Right renal cortex interstitium (tissue), 3 donors: ENCODE results near the gene LUC7L2. TPM values are rescaled to one million over a fixed set of nuclear protein-coding genes. Genes with fewer than 3 reads are reported as not detected.
"Not testable (repeated sequence)": the region's sequence is repeated elsewhere in the genome, so short reads cannot be mapped to it uniquely, and the experiment has no call there.

ENCODE experiments used
- DNase-seq, 3 donors: peaks; one replicate each; pipeline ENCODE4 v3.0.0-alpha.2; 2013; ENCODE audit warnings: low read depth in 3 of 3, low spot score in 2 of 3
- polyA plus RNA-seq, 3 donors: library from polyadenylated mRNA; unstranded; fragments of 120-200 nt; gene quantifications; one replicate each; pipeline ENCODE4 v1.2.1, GENCODE V29; 2013; ENCODE audit not compliant: insufficient read length in 3 of 3

LUC7L2 gene
- polyA plus RNA-seq, 3 donors: 116 to 139 (median 124) TPM

DNA sequence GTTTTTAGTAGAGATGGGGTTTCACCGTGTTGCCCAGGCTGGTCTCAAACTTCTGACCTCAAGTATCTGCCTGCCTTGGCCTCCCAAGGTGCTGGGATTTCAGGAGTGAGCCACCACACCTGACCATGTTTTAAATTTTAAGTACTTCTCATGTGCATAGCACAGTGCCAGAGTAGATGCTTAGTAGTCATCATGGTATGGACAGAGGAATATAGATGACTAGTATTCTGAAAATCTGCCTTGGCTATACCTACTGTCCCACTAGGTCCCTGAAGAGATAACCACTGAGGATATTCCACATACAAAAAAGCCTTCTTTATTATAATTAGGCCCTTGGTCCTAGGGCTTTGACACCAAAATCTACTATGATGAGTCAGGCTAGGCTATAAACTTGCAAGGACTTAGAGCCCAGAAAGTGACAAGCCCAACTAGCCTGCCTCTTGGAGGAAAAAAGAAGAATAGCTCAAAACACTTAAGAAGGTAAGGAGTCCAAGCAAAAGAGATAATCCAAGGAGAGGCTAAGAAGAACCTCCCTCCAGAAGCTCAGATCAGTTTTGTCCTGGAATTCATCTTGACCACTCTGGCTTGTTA lies 34.0 kb downstream of the LUC7L2 start:
- DNase-seq: no peak

DNA sequence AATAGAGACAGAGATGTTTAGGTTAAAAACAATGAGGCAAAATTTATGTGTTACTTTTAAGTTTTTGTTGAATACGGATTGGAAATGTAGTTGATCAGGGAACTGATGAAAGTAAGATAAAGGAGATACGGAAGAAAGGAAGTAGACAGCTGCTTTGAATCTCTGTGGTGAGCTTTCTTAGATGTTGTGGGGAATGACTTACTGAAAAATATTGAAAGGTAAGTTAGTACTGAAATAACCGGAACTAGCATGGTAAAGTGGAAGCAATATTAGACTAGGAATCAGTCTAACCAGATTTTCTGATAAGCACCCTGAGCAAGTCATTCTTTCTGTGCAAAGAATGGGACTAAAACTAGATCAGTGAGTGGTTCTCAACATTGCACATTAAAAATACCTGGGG lies 34.8 kb downstream of the LUC7L2 start:
- DNase-seq: no peak

DNA sequence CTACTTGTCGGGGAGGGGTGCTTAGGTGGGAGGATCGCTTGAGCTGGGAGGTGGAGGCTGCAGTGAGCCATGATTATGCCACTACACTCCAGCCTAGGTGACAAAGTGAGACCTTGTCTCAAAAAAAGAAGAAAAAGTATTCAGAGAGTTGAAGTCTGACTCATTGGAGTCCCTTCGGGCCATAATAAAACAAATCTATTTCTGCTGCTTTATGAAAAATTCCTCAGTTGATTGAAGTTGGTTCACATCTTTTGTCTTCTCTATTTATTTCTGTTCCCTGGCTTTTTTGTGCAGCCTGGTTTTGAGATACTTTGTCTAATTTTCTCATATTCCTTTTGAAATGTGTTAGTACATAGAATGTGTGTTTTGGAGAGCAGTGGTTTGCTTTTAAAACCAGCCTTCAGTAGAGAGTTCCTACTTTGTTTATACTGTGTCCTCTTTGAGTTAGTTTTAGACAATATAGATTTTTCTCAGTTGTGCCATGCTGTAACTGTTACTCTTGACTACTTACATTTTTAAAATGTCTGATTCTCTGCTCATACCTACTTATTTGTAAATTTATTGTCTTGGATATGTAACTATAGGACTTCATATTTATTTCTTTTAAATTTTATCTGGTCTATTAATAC lies 36.7 kb downstream of the LUC7L2 start:
- no peak for DNase-seq

DNA sequence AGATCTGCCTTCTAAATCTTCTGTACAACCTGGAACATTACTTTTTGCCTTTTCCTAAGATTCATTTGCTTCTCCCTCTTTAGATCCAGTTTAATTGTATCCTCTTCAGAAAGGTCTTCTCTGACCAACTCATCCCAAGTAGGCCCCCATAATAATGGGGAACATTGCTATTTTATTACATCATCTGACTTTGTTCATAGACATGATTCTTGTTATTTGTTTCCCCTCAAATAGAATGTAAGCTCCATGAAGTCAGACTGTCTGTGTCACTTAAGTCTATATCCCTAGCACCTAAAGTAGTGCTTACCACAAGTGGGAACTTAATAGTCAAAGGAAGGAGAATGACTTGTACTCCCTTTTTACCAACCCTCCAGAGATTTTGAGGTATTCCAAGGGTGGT lies 37.5 kb downstream of the LUC7L2 start:
- DNase-seq: no peak

DNA sequence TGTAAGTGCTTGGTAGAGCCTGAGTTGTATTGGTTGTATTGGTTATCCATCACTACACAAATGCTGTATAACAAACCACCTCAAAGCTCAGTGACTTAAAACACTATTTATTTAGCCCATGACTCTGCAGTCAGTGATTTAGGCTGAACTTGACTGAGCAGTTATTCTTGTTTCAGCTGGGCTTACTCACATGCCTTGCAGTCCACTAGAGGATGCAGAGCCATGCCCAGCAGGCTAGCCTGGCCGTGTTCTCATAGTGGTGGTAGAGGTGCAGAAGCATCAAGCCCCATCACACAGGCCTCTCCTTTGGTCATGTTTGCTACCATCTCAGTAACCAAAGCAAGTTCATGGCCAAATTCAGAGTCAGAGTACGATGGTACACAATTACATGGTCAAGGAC lies 43.9 kb downstream of the LUC7L2 start:
- DNase-seq: no peak

DNA sequence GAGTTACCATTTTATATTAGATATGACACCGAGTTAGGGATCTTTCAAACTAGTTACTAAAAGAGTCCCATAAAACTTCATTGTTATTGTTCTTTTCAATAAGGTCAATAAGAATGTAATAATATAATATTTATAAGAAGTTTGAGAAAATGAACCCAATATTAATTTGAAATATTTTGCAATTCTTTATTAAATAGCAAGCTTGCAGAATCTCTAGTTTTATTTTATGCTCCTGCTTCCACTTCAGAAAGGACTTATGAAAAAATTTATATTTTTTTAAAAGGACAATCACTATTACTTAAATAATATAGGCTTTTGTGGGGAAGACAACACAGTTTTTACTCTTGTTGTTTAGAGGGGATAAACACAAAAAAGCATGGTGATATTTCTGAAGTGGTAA lies 47.9 kb downstream of the LUC7L2 start:
- DNase-seq: no peak

DNA sequence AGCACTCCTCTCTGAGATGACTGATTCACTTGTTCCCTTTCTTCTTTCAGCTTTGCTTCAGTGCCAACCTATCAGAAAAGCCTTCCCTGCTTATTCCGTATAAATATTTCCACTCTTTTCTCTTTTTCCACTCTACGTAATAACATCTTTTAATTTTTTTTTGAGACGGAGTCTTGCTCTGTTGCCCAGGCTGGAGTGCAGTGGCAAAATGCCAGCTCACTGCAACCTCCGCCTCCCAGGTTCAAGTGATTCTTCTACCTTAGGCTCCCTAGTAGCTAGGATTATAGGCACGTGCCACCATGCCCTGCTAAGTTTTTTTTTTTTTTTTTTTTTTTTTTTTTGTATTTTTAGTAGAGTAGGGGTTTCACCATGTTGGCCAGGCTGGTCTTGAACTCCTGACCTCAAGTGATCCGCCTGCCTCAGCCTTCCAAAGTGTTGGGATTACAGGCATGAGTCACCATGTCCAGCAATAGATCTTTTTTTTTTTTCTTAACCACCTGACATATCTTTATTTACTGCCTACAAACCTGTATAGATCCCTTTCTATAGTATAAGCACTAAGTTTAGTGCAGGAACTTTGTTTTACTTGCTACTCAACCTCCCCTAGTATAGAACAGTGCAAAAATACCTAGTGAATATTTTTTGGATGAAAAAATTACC lies 55.2 kb downstream of the LUC7L2 start:
- not testable (repeated sequence) for DNase-seq

DNA sequence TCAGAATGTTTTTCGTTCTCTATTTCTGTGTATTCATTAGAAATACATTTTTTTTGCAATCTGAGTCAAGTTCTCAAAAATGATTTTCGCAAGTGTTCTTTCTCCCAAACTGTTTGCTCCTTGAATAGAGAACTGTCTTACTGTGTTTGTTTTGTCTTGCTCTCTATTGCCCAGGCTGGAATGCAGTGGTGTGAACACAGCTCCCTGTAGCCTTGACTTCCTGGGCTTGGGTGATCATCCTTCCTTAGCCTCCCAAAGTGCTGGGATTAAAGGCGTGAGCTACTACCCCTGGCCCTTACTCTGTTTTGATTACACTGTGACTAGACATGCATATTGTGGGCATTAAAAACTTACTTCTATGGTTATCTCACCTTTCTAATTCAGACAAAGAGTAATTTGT lies 56.7 kb downstream of the LUC7L2 start:
- DNase-seq: no peak

DNA sequence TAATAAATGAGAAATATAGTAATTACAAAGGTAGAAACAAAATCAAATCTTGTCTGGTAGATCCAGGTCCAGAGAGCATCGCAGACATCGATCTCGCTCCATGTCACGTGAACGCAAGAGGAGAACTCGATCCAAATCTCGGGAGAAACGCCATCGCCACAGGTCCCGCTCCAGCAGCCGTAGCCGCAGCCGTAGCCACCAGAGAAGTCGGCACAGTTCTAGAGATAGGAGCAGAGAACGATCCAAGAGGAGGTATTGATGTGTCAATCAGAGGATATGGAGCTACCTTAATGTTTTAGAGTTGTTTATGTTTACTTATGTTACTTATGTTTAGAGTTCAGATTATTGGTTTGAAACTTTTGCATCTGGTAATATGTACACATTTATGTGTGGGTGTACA lies 57.8 kb downstream of the LUC7L2 start:
- no peak for DNase-seq

DNA sequence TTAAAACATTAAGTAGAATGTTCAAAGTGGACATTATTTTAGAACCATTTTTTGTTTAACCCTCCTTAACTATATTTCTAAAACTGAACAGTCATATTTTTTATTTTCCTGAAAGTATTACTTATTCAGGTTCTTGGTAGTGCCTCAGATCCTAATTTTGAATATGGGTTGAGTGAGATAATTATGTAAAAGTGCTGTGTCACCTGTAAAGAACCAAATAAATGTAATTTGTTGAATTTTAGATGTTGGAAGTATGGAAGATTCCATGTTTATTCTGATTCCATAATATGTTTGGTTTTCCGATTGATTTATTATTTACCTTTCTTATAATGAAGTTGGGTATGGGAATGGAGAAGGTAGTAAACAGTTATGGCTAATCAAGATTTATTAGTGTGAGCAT lies 61.4 kb downstream of the LUC7L2 start:
- no peak for DNase-seq

DNA sequence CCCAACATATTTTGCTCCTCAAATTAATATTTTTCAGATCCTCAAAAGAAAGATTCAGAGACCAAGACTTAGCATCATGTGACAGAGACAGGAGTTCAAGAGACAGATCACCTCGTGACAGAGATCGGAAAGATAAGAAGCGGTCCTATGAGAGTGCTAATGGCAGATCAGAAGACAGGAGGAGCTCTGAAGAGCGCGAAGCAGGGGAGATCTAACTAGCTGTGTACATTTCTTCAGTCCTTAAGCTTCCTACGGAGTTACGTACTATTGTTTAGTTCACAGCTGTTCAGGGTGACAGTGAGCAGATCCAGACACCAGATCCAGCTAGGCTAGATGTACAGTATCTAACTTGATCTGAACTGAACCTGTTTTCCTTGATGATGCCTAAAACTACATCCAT lies 62.4 kb downstream of the LUC7L2 start:
- no peak for DNase-seq

DNA sequence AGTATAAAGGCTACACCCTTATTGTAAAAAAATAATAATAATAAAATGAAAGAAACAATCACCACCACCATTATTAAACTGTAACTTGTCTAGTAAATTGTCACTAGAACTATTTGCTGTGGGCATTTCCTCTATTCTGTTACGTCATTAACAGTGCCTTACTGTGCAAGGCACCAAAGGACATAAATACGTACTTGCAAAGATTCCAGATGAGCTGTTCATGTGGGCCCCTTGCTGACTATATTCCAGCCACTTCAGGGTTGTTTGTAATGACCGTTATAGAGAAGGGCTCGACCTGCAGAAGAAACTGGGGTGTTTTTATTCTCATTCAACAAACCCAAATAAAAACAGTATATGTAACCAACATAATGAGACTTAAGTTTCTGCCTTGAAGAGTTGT lies 63.4 kb downstream of the LUC7L2 start:
- DNase-seq: no peak

DNA sequence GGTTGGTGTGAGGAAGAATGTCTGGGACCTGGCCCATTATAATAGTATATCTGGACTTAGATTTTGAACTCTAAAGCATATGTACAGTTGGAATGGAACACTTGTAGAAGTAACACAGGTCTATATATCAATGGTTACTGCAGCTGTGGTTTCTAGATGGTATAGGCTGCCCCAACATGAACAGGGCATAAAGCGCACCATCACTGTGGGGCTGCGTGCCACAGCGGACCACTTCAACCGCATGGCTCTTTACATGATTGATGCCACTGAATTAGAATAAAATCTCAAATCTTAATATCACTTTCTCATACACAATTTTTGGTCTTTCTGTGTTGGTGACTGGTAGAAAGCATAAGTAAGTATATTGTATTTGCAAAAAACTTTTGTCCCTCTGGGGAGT lies 64.3 kb downstream of the LUC7L2 start:
- DNase-seq: no peak

DNA sequence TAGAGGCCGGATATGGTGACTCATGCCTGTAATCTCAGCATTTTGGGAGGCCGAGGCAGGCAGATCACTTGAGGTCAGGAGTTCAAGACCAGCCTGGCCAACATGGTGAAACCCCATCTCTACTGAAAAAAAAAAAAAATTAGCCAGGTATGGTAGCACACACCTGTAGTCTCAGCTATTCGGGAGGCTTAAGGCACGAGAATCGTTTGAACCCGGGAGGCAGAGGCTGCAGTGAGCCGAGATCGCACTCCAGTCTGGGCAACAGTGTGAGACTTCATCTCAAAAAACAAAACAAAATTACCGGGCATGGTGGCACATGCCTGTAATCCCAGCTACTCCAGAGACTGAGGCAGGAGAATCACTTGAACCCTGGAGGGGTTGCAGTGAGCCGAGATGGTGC lies 66.0 kb downstream of the LUC7L2 start:
- not testable (repeated sequence) for DNase-seq

DNA sequence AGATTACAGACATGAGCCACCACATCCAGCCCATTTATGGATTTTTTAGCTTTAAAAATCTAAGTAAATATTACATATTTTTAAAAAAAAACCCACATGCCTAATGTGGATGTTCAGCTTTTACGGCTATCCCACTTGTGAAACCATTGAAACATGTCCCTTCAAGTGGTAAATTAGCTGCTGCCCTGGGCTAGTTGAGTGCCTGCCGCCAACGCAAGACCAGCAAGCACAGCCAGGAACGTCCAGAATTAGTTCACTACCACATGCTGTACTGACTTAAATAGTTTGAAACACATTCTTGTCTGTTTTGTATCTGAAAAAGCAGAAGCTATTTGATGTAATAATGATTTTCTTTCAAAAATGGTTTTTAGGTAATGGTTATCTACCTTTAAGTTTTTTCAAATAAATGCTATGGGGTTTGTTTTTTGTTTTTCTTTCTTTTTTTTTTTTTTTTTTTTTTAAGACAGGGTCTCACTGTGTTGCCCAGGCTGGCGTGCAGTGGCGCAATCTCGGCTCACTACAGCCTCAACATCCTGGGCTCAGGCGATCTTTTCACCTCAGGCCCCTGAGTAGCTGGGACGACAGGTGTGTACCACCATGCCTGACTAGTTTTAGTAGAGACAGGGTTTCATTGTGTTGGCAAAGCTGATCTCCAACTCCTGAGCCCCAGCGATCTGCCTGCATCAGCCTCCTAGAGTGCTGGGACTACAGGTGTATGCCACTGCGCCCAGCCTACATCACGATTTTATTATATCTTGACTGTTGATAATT lies 66.7 kb downstream of the LUC7L2 start:
- DNase-seq: no peak

DNA sequence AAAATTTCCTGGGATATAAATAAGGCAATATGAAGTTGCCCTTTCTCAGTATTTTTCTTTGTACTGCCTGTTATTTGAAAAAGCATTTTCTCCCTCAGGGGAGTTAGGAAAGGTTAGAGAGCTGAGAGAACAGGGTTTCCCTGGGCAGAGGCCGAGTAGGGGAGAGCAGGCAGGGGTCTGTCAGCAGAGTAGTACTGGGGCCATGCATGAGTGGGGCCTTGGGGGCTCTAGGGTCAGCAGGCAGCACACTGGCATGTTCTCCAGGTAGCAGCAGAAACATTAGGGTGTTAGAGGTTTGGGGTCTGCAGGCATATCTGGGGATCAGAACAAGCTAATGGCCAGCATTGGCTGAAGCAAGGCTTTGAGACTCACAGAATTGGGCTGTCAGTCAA lies 67.3 kb downstream of the LUC7L2 start:
- DNase-seq: no peak

DNA sequence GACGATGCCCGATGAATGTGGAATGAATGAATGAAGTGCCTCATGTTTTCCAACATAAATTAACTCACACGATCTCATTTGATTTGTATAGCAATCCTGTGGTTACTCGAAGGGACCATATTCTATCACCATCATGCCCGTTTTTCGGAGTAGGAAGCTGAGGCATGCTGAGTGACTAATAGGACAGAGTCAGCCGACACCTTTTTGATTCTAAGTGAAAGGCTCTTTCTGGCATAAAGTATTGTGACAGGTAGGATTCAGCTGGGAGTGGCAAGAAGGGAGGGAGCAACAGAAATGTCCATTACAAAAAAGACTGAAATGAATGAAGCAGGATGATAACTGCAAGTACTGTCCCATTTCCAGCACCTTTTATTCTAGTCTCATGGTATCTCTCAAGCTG lies 68.1 kb downstream of the LUC7L2 start:
- DNase-seq: no peak

DNA sequence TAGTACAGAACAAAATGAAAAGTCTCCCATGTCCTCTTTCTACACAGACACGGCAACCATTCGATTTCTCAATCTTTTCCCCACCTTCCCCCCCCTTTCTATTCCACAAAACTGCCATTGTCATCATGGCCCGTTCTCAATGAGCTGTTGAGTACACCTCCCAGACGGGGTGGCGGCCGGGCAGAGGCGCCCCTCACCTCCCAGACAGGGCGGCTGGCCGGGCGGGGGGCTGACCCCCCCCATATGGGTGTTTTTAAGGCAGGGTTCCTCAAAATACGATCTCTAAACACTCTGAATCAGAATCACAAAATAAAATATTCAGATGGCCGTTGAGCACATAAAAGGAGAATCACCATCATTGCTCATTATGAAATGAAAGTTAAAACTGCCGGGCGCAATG lies 70.0 kb downstream of the LUC7L2 start:
- DNase-seq: not testable (repeated sequence)

DNA sequence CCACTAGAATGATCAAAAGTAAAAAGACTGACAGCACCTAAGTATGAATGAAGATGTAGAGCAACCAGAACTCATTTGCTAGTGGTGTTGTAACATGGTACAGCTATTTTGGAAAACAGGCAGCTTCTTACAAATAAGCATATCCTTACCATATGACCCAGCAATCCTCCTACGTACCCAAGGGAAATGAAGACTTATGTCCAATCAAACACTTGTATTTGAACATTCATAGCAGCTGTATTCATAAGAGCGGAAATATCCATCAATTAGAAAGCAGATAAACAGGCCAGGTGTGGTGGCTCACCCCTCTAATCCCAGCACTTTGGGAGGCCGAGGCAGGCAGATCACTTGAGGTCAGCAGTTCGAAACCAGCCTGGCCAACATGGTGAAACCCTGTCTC lies 70.7 kb downstream of the LUC7L2 start:
- no peak for DNase-seq

DNA sequence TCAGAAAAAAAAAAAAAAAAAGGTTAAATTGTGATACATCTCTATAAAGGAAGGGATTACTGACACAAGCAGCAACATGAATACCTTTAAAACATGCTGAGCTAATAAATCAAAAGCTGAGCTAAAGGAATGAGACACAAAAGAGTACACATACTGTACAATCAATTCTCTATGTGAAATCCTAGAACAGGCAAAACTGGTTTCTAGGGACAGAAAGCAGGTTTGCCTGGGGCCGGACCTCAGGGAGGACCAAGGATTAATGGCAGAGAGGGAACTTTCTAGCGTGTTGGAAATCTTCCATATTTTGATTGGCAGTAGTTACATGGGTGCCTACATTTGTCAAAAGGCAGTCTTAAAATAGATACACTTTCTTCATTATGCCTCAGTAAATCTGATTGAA lies 71.3 kb downstream of the LUC7L2 start:
- DNase-seq: no peak

DNA sequence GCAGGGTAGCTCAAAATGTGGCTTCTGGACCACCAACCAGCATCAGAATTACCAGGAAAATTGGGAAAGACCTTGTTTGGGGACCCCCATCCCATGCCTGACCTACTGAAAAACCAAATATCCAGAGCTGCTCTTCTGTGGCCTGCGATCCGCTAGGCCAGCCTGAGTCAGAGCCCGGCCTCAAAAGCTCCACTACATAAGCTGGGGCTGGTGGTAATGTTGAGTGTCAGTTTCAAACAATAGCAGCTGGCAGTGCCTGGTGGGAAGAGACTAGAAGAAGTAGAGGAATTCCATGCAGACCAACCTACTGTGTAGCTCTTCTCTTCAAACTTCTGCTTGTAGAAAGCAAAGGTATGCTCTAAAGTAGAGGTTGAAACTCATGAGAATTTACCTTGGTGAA lies 71.8 kb downstream of the LUC7L2 start:
- DNase-seq: no peak

DNA sequence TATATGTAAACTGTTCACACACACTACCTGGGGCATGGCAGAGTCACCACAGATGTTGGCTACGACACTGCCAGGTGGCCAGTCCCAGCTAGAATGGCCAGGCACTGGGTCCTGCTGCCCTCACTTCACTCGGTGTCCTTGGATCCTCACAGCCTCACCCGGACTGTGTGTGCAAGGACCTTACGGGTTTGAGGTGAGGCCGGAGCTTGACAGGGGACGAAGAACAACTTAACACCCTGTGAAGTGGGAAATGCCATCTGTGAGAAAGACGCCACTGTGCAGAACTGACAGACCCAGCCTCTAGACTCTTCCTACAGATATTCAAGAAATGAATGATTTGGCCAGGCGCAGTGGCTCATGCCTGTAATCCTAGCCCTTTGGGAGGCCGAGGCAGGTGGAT lies 77.1 kb downstream of the LUC7L2 start:
- no peak for DNase-seq
